Adipose tissue (tissue), 3 donors: ENCODE data around the gene CARF. TPM values are rescaled to one million over a fixed set of nuclear protein-coding genes. Genes with fewer than 3 reads are reported as not detected.

Experiments
- H3K27ac ChIP-seq: one replicate; pipeline ENCODE4 v1.5.1; 2013; ENCODE audit warnings: low read depth, low read length
- WGBS, 3 donors: extraction: QIAGEN DNeasy Blood & Tissue Kit; methylation state at CpG; one replicate each; pipeline ENCODE4 v1.1.7; 2013; 5-methylcytosine and 5-hydroxymethylcytosine counted together
- polyA plus RNA-seq, 3 donors: library from polyadenylated mRNA; stranded (reverse); fragments of 200-250 nt; gene quantifications; one replicate each; pipeline ENCODE4 v1.2.3, GENCODE V29; 2013
- donor health status: healthy with polysubstance abuse.
- donor health status: Bipolar disorder and iron deficiency.
- donor health status: healthy.

Gene CARF
- polyA plus RNA-seq, 3 donors, result 1.7 to 2.2 (median 1.8) TPM

GRCh38 chr2:203002054-203002821 is 90.2 kb downstream of the CARF start:
- no peak overlapping the region for H3K27ac ChIP-seq
- WGBS, 3 donors, result 63 to 92% (median 92%) methylated on average over 3 of the region's 3 CpGs

- no peak overlapping the region for H3K27ac ChIP-seq
- WGBS, 3 donors, result 92 to 94% (median 93%) methylated on average over 8 of the region's 8 CpGs
Measured at GRCh38 chr2:203003716-203004115, 91.6 kb downstream of the CARF start.

GRCh38 chr2:203014456-203015199 is 102.6 kb downstream of the CARF start, which contains the start of gene NBEAL1:
NBEAL1 (plus strand) TSS chr2:203014875; CDS start chr2:203016385, 1,510 bp downstream.
- WGBS, 3 donors, result 0 to 1% (median 1%) methylated on average over 58 to 59 of the region's 59 CpGs
- H3K27ac ChIP-seq, result no peak within 1 kb of the TSS

- no peak overlapping the region for H3K27ac ChIP-seq
- WGBS, 3 donors, result 45 to 69% (median 54%) methylated on average over 3 of the region's 3 CpGs
Measured at GRCh38 chr2:203016716-203017115, 104.6 kb downstream of the CARF start.

GRCh38 chr2:203018181-203018580 is 106.1 kb downstream of the CARF start:
- no peak overlapping the region for H3K27ac ChIP-seq
- 4 to 18% (median 18%) methylated on average over 1 of the region's 1 CpG for WGBS, 3 donors

- 63 to 81% (median 71%) methylated on average over 2 of the region's 2 CpGs for WGBS, 3 donors
Measured at GRCh38 chr2:203019142-203019541, 107.1 kb downstream of the CARF start.

GRCh38 chr2:203021991-203022390 is 109.9 kb downstream of the CARF start:
- 46 to 64% (median 50%) methylated on average over 4 of the region's 4 CpGs for WGBS, 3 donors
- no peak overlapping the region for H3K27ac ChIP-seq

More at GRCh38 chr2:203019142-203019541, 107.1 kb downstream of the CARF start:
- no peak overlapping the region for H3K27ac ChIP-seq

- H3K27ac ChIP-seq, result no peak overlapping the region
- 33 to 51% (median 44%) methylated on average over 1 of the region's 1 CpG for WGBS, 3 donors
Measured at GRCh38 chr2:203022751-203023150, 110.7 kb downstream of the CARF start.

- H3K27ac ChIP-seq, result no peak overlapping the region
Measured at GRCh38 chr2:203025592-203025991, 113.5 kb downstream of the CARF start.

- no peak overlapping the region for H3K27ac ChIP-seq
- WGBS, 3 donors, result 91 to 98% (median 98%) methylated on average over 2 of the region's 2 CpGs
Measured at GRCh38 chr2:203030545-203030944, 118.5 kb downstream of the CARF start.

GRCh38 chr2:203030991-203031390 is 118.9 kb downstream of the CARF start:
- no peak overlapping the region for H3K27ac ChIP-seq
- 81 to 91% (median 87%) methylated on average over 5 of the region's 5 CpGs for WGBS, 3 donors

- no peak overlapping the region for H3K27ac ChIP-seq
Measured at GRCh38 chr2:203033395-203033794, 121.3 kb downstream of the CARF start.

- 56 to 81% (median 77%) methylated on average over 3 of the region's 3 CpGs for WGBS, 3 donors
- no peak overlapping the region for H3K27ac ChIP-seq
Measured at GRCh38 chr2:203035879-203036470, 123.9 kb downstream of the CARF start.

Other genes with a start within 250 kb of the CARF start
- 1 to 10 TPM; 1.4 to 3.4 (median 2.2) TPM for gene ICA1L, start 40.5 kb upstream of the CARF start, polyA plus RNA-seq
- 10 to 100 TPM in 1 of 3 donors, 1 to 10 TPM in 2; 5.4 to 11.6 (median 6.0) TPM for gene WDR12, start 602 bp upstream of the CARF start, polyA plus RNA-seq
- 10 to 100 TPM in 1 of 3 donors, 1 to 10 TPM in 2; 4.2 to 10.1 (median 6.0) TPM for gene NBEAL1, start 102.6 kb downstream of the CARF start, polyA plus RNA-seq